BE2C (cell line): ENCODE measurements around the gene IFFO2.

ENCODE experiments used
- DNase-seq: peaks from one replicate; pipeline ENCODE4 v3.0.0-alpha.2; 2020
- H3K27me3 ChIP-seq: fragments of 250-450 bp; sonication (Bioruptor Pico); 2 replicates; pipeline ENCODE4 v1.5.1; 2020; ENCODE audit warnings: mild to moderate bottlenecking
- H3K36me3 ChIP-seq: fragments of 250-450 bp; sonication (Bioruptor Pico); 2 replicates; pipeline ENCODE4 v1.5.1; 2020; ENCODE audit warnings: mild to moderate bottlenecking
- H3K4me1 ChIP-seq: fragments of 250-450 bp; sonication (Bioruptor Pico); 2 replicates; pipeline ENCODE4 v1.5.1; 2020
- H3K4me3 ChIP-seq: 2 replicates; pipeline ENCODE4 v1.5.1; 2011; ENCODE audit warnings: low read depth, low read length
- H3K9me3 ChIP-seq: fragments of 250-450 bp; sonication (Bioruptor Pico); 2 replicates; pipeline ENCODE4 v1.5.1; 2020
- TF ChIP-seq, protein P1 (sequence below): IDR thresholded peaks from 2 replicates; pipeline ENCODE4 v1.5.1; 2012; ENCODE audit warnings: mild to moderate bottlenecking, low read depth, low read length

IFFO2 gene

DNA sequence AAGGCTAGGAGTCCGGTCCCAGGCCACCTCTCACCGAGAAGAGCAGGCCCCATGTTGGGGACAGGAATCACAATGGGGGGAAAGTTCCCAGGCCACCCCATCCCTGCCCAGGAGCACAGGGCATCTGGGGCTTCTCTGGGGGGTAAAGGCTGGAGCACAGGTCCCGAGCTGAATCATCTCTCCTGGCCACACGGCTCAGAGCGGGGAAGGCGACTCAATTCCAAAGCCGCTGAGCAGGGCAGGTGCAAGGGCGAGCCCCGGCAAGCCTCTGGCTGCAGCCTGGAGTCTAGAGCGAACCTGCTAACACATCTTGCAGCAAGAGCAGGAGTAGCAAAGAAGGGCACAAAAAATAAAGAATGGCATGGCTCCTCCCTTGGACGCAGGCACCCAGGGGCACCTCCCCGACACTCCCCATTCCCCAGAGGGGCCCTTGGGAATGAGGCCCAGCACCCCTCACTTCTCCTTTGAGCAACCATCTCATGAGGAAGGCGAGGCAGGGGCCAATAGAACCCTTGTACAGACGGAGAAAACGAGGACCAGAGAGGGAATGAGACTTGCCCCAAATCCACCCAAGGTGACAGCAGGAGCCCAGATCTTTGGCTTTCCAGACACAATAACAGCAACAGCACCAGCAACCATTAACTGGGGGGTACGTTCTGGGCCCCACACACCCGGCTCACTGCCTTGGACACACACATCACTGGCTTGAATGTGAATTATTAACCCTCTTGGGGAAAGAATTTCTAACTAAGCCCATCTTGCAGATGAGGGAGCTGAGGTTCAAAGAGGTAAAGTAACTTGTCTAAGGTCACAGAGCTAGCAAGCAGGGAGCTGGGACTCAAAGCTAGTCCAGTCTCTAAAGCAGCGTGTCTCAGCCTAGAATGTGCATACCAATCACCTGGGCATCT, 33.4 kb downstream of the IFFO2 start:
- TF ChIP-seq, protein P1, sequence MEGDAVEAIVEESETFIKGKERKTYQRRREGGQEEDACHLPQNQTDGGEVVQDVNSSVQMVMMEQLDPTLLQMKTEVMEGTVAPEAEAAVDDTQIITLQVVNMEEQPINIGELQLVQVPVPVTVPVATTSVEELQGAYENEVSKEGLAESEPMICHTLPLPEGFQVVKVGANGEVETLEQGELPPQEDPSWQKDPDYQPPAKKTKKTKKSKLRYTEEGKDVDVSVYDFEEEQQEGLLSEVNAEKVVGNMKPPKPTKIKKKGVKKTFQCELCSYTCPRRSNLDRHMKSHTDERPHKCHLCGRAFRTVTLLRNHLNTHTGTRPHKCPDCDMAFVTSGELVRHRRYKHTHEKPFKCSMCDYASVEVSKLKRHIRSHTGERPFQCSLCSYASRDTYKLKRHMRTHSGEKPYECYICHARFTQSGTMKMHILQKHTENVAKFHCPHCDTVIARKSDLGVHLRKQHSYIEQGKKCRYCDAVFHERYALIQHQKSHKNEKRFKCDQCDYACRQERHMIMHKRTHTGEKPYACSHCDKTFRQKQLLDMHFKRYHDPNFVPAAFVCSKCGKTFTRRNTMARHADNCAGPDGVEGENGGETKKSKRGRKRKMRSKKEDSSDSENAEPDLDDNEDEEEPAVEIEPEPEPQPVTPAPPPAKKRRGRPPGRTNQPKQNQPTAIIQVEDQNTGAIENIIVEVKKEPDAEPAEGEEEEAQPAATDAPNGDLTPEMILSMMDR: no peak

DNA sequence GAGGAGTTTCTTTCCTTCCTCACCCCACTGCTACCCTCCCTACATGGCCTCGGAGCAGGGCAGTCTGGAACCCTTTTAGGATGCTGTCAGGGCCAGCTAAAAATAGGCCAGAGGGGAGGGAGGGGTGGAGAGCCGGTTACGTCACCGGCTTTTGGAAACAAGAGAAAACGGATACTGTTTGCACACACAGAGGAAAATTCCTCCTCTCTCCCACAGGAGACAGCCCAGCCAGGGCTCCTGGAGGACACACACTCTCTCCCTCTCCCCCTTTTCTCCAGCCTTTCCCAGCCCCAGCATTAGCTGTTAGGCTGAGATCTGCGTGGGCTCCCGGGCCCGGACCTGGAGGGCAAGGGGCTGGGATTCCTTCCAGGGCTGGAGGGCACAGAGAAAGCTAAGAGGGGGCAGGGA, 34.2 kb downstream of the IFFO2 start:
- Histone ChIP-seq H3K36me3 (no peaks in the 10 kb centered on the region), H3K4me3 (no peak overlapping the region), H3K9me3 (no peaks in the 10 kb centered on the region), H3K27me3 (no peaks in the 10 kb centered on the region), H3K4me1 (no peaks in the 10 kb centered on the region)
- DNase-seq: no peak
- TF ChIP-seq, protein P1: no peak

More for the DNA sequence above, 33.4 kb downstream of the IFFO2 start:
- Histone ChIP-seq H3K4me1 (no peaks in the 10 kb centered on the region), H3K9me3 (no peaks in the 10 kb centered on the region), H3K36me3 (no peaks in the 10 kb centered on the region), H3K27me3 (no peaks in the 10 kb centered on the region), H3K4me3 (no peak overlapping the region)
- no peak for DNase-seq

- Histone ChIP-seq H3K4me3 (no peak overlapping the region), H3K9me3 (no peaks in the 10 kb centered on the region)
- TF ChIP-seq, protein P1: no peak
These were observed 34.8 kb downstream of the IFFO2 start for GRCh38 chr1:18921516-18922251.

DNA sequence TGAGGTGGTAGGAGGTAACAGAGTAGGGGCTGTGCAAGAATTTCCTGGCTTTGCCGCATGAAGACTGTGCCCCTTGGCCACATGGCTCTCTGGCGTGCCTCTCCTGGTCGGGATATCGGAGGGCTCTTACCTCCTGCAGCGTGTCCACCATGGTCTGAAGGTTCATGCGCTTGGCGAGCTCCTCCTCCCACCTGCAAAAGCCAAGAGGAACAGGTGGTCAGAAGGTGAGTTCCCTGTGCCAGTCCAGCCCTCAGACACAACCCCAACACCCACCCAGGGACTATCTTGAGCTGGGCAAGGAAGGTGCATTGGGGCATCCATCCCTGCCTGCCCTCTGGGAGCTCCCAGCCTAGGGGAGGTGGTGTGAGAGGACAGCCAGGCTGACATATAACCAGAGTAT, 35.5 kb downstream of the IFFO2 start:
- Histone ChIP-seq H3K27me3 (no peaks in the 10 kb centered on the region), H3K9me3 (no peaks in the 10 kb centered on the region), H3K4me1 (no peaks in the 10 kb centered on the region), H3K4me3 (no peak overlapping the region), H3K36me3 (no peaks in the 10 kb centered on the region)
- TF ChIP-seq, protein P1: no peak
- DNase-seq: no peak

More at GRCh38 chr1:18921516-18922251, 34.8 kb downstream of the IFFO2 start:
- no peaks in the 10 kb centered on the region for H3K4me1 ChIP-seq
- H3K27me3 ChIP-seq: no peaks in the 10 kb centered on the region
- DNase-seq: no peak
- H3K36me3 ChIP-seq: no peaks in the 10 kb centered on the region

GRCh38 chr1:18919956-18920355, 36.5 kb downstream of the IFFO2 start:
- no peaks in the 10 kb centered on the region for H3K9me3 ChIP-seq
- TF ChIP-seq, protein P1: no peak
- no peaks in the 10 kb centered on the region for H3K36me3 ChIP-seq
- no peaks in the 10 kb centered on the region for H3K4me1 ChIP-seq
- no peak for DNase-seq
- no peak overlapping the region for H3K4me3 ChIP-seq
- no peaks in the 10 kb centered on the region for H3K27me3 ChIP-seq
